Neural progenitor cell (in vitro differentiated cells): ENCODE measurements around the gene BCL2L14.

Source experiments
- EZH2phosphoT487 ChIP-seq: fragments of 200-600 bp; sonication (generic); IDR thresholded peaks from 2 replicates; pipeline ENCODE4 v1.6.1; 2017; ENCODE audit warnings: antibody characterized with exemption
- TF ChIP-seq, protein P1 (sequence below): fragments of 200-600 bp; sonication (generic); IDR thresholded peaks from 2 replicates; pipeline ENCODE4 v1.5.1; 2017; ENCODE audit warnings: antibody characterized with exemption, mild to moderate bottlenecking

DNA sequence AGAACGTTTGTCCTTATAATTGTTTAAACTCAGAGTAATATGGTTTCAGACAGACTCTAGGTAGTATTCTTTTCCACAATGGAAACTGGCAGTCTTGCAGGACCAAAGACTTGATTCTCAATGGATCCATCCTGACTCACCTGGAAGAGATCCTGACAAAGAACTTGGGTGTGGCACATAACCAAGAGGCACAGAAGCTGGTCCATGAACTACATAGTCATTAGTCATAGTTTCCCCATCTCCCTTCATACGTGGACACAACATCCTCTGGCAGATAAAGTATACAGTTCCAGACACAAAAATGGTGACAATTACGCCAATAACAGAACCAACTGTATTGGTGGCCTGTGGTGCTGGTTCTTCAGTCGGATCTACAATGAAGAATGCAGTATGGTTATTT is 55.8 kb downstream of the BCL2L14 start:
- TF ChIP-seq, protein P1, sequence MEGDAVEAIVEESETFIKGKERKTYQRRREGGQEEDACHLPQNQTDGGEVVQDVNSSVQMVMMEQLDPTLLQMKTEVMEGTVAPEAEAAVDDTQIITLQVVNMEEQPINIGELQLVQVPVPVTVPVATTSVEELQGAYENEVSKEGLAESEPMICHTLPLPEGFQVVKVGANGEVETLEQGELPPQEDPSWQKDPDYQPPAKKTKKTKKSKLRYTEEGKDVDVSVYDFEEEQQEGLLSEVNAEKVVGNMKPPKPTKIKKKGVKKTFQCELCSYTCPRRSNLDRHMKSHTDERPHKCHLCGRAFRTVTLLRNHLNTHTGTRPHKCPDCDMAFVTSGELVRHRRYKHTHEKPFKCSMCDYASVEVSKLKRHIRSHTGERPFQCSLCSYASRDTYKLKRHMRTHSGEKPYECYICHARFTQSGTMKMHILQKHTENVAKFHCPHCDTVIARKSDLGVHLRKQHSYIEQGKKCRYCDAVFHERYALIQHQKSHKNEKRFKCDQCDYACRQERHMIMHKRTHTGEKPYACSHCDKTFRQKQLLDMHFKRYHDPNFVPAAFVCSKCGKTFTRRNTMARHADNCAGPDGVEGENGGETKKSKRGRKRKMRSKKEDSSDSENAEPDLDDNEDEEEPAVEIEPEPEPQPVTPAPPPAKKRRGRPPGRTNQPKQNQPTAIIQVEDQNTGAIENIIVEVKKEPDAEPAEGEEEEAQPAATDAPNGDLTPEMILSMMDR = no peak
- no peak for TF ChIP-seq EZH2phosphoT487
